GM19328 (cell line): ENCODE measurements around the gene AGTPBP1.
"Not testable (repeated sequence)": the region's sequence is repeated elsewhere in the genome, so short reads cannot be mapped to it uniquely, and the experiment has no call there.

ENCODE experiments used
- ATAC-seq: cut with Tn5 transposase; IDR thresholded peaks from one replicate; pipeline ENCODE4 v1.9.1; 2021; ENCODE audit warnings: mild to moderate bottlenecking, moderate library complexity; ENCODE audit not compliant: unreplicated experiment

Gene AGTPBP1

DNA sequence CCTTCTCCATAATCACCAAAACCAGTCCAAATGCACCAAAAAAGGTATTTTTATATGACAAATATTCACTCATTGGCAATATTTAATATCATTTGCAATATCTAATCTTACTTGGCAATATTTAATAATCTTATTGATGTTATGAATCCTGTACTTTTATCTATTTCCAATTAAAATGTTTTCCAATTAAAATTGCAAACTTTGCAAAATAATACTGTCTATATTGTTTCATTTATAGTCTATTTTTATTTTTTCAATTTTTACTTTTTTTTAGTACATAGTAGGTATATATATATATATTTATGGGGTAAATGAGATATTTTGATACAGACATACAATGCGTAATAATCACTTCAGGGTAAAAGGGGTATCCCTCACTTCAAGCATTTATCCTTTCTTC, 109.9 kb downstream of the AGTPBP1 start:
- ATAC-seq, result no peak

DNA sequence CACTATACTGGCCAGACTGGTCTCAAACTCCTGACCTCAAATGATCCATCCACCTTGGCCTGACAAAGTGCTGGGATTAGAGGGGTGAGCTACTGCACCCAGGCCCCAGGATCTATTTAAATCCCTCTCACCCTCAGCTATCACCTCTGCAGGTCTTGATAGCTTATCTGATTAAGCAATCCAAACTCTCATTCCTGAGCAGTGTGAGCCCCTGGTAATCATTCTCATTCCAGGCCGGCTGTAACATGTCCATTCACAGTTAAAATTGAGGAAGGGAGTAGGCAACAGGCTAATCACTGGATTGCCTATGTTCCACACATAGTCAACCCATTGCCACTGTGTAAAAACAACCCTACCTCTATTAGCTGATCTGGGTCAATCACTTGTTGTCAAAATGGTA, 111.1 kb downstream of the AGTPBP1 start:
- ATAC-seq, result no peak

DNA sequence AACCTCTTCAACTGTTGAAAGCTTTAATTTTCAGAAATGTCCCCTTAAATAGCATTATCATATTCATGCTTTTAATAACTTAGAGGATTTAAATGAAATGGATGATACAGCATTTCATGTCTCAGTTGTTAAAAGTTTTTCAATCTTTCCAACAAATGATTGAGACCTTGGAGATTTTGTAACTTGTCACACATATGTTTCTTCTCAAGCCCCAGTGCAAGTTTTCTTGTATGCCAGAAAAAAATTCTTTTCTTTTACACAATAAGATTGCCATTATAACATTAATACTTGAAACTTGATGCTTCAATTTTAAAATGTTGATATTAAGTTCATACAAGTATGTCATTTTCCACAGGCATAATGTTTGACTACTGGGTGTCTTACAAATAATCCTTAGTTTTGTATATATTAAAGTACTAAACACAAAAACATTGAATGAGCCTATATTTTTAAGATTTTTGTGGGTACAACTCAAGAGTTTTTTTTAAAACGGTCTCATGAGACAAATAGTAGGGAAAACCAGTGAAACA, 124.5 kb downstream of the AGTPBP1 start:
- ATAC-seq, result no peak

DNA sequence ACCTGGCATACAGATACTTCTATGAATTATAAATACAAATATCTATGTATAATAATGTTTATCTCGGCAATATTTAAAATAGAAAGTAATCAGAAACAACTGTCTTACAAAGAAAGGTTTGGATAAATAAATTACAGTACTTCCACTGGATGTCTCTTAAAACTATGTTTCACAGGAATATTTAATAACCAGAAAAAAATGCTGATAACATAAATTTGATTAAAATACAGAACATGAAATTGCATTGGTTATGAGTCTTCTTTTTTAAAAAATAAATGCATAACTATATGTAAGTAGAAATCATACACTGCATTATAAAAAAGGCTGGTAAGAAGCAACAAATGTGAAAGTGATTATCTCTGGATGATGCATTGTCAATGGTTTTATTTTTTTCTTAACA, 126.0 kb downstream of the AGTPBP1 start:
- no peak for ATAC-seq

DNA sequence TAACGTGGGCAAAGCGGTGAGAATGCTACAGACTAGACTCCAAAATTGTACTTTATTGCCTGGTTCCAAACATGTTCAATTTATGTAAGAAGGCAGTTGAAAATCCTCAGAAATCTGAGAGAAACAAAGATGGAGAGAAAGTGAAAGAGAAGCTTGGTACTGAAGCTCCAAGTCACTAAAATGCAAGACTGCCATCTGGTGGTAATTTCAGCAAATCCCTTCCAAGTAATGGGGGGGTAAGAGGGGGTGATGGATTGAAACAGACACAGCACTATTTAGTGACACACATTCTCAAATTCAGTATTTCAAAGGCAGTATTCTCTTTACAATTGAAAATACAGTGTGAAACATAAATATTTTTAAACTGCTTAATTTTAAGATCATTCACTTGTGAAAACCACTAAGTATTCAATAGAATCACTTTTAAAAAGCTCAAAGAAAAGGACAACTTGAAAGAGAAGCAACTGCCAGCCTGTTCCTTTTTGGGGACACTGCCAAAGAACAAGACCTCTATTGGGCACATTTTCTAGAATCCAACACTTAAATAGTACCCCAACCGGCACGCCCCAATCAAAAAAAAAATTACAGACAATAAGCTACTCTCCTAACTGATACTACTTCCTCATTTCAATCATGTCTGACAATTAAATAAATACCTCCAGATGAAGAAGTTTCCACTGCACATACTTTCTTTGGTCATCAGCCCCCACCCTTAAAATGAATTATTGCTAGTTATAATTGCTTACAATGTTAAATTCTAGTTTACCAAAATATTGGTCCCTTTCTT, 131.5 kb downstream of the AGTPBP1 start:
- peak; percentile 77 for ATAC-seq

DNA sequence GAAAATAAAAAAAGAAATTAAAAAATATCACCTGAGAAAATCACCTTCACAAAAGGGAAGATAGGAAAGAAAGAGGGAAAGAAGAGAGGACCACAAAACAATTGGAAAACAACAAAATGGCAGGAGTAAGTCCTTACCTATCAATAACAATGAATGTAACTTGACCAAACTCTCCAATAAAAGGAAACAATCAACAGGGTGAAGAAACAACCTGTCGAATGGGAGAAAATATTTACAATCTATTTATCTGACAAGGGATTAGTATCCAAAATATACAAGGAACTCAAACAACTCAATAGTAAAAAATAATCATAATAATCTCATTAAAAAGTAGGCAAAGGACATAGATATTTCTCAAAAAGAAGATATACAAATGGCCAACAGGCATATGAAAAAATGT, 135.8 kb downstream of the AGTPBP1 start:
- no peak for ATAC-seq

DNA sequence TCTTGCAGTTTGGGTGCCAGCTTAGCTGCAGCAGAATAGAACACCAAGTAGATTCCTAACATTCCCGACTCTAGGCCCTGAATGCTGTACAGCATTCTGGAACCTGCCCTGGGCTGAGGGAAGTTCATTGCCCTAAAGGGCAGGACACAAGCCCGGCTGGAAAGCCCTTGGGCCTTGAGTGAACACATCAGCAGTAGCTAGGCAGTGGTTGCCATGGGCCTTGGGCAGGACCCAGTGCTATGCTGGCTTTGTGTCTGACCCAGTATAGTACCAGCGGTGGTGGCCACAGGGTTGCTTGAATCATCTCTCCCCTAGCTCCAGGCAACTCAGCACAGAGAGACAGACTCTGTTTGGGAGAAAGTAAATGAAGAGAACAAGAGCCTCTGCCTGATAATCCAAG, 137.8 kb downstream of the AGTPBP1 start:
- no peak for ATAC-seq

DNA sequence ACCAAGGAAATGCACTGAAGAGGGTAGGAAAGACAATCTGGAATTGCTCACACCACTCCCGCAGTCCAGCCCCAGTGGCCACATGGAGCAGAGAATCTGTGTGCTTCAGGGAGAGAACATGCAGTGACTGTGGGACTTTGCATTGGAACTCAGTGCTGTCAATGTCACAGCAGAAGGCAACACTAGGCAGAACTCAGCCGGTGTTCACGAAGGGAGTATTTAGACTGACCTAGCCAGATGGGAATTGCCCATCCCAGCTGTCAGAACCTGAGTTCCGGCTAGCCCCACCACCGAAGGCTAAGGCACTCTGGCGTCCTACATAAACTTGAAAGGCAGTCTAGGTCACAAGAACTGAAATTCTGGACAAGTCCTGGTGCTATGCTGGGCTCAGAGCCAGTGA, 139.0 kb downstream of the AGTPBP1 start:
- ATAC-seq, result no peak

DNA sequence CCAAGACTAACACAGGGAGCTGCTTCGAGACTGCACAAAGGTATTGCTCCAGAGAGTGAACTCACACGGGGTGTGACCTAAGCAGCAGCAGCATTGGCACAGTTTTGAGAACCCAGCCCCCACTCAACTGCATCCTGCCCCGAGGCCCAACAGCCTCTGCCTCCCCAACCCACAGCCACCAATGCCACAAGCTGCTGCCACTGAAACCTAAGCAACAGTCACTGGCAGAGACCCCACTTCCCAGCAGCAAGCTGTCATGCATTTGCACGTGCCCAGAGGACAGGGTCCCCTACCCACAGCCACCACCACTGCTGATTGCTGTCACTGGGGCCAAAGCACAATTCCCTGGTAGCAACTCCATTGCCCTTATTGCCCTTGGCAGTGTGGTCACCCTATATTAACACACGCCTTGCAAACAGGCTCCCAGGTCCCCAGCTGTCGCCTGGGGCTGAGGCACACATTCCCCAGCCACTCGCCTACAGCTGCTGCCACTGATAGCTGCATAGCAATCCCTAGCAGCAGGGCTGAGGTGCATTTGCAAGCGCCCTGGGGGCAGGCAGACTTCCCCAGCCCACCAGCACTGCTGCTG, 141.0 kb downstream of the AGTPBP1 start:
- no peak for ATAC-seq

DNA sequence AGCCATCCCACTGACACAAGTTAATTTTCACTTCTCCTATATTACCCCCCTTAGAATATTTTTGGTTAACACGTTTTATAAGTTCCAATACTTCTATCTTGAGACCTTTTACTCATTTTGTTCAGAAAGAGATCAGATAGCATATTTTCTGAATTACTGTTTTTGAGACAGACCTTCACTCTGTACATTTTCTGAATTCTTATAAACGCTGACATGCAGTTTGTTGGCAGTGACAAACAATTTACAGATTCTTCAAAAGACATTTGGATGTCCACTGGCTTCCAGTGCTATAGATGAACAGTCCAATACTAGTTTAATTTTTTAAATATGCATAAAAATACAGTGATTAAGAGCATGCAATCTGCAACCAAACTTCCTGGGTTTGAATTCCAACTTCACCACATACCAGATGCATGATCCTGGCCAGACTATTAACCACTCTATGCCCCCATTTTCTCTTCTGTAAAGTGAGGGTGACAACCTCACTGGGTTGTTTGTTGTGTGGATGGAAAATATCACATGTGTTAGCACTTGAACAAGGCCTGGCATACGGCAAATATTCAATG, 142.1 kb downstream of the AGTPBP1 start:
- no peak for ATAC-seq

DNA sequence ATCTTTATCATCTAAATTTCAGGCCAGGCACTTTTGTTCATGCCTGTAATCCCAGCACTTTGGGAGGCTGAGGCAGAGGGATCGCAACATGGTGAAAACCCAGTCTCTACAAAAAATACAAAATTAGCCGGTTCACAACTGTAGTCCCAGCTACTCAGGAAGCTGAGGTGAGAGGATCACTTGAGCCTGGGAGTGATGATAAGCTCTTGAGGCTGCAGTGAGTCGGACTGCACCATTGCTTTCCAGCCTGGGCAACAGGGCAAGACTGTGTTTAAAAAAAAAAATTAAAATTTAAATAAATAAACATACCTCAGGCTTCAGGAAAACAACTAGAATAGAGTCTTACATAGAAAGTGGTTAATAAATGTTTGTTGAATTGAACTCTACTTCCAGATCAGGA, 147.4 kb downstream of the AGTPBP1 start:
- no peak for ATAC-seq

DNA sequence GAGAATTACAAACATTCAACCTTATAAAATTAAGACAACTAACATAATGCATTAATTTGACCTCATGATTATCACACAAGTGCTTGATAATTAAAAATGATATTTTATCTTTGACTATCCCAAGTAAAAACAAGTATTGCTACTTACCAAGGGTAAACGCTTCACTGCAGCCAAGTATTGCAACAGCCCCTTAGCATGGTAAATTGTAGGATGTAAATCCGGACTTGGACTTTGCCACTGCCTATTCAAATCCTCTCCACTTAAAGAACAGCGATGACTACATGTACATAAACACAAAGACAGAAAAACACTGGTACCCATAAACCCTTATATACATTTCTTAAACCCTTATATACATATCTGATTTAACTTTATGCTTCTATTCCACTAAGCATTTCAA, 155.1 kb downstream of the AGTPBP1 start:
- ATAC-seq, result no peak

DNA sequence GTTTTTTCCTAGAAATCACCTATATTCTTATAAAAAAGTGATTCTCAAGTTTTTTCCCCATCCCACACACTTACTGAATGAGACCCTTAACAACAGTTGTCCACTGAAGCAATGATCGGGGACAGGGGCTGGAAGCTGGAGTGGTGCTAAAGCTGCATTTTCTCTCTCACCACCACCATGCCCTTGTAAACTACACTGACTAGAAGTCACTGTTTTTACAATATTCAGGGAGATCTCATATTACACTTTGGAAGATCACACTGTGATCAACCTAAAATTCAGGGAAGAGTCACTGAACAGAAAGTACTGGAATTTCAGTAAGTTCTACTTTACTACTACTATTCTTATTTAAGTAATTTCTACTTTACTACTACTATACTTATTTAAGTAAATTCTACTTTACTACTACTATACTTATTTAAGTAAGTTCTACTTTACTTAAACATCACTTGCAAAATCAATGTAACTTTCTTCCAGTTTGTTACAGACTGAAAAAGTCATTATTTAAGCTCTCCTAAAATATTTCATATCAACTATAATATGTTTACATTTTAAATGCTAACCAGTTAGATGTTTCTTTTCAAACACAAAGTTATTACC, 164.3 kb downstream of the AGTPBP1 start:
- ATAC-seq, result no peak

DNA sequence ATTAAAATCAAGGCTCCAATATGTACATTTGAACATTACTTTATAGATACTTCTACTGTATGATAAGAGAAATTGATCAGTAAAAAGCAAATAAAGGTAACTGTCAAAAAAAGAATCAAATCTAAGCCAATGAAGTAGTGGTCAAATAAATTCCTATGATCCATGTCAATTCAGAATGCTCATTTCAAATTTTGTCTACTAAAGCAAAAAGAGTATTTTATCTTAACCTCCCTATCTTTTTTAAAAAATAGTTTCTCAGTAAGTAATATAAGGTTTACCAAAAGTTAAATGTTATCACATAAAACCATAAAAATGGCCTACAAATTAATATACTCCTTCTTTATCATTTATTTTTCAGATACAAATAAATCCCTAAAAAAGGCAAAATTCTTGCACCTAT, 165.9 kb downstream of the AGTPBP1 start:
- no peak for ATAC-seq

DNA sequence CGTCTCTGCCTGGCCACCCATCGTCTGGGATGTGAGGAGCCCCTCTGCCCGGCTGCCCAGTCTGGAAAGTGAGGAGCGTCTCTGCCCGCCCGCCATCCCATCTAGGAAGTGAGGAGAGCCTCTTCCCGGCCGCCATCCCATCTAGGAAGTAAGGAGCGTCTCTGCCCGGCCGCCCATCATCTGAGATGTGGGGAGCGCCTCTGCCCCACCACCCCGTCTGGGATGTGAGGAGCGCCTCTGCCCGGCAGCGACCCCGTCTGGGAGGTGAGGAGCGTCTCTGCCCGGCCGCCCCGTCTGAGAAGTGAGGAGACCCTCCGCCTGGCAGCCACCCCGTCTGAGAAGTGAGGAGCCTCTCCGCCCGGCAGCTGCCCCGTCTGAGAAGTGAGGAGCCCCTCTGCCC, 168.2 kb downstream of the AGTPBP1 start:
- not testable (repeated sequence) for ATAC-seq

DNA sequence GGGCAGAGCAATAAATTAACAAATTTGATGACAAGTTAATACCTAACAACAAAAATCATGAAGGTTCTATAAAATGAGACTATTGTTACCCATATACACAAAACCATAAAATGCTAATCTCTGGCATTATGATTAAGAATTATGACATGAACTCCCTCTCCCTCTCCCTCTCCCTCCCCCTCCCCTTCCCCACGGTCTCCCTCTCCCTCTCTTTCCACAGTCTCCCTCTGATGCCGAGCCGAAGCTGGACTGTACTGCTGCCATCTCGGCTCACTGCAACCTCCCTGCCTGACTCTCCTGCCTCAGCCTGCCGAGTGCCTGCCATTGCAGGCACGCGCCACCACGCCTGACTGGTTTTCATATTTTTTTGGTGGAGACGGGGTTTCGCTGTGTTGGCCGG, 168.8 kb downstream of the AGTPBP1 start:
- not testable (repeated sequence) for ATAC-seq

DNA sequence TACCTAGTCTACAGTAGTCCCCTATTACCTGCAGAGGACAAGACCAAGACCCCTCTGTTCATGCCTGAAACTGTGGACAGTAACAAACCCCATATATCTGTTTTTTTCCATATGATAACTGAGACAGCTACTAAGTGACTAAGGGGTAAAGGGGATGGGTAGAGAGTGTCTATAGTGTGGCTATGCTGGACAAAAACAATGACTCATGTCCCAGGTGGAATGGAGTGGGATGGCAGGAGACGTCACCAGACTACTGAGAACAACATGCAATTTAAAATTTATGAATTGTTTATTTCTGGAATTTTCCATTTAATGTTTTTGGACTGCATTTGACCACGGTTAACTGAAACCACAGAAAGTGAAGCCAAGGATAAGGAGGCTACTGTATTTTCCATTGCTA, 171.8 kb downstream of the AGTPBP1 start:
- no peak for ATAC-seq

DNA sequence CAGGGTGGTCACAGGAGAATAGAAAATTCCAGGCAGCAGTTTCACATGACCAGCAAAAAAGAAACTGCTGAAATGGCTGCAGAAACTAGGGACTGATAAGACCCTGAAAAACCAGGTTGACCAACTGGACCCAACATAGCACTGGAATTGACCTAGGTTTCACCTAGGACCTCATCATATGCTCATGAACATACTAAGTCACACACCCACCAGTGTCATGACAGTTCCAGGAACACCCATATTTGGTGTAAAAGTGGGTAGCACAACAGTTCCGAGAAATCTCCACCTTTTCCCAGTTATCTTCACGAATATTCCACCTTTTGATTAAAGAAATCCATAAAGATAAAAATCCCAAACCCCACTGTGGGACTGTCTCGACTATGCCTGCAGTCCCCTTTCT, 182.2 kb downstream of the AGTPBP1 start:
- ATAC-seq, result no peak

DNA sequence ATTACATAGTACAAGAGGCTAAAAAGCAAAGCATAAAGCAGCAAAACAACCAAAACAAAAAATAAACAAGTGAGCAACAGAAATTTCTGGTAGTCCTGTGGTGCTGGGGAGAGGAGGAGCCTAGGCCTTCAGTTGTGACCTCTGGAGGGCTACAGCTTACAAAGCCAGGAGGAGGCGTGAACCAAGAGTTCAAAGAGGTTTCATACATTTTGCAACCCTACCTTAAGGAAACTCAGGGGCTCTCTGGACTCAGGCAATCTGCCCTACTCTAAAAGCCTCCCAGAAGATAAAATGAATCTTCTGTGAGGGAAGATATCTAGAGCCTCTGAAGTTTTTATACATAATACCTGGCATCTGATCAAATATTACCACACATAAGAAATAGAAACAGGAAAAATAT, 187.4 kb downstream of the AGTPBP1 start:
- no peak for ATAC-seq

DNA sequence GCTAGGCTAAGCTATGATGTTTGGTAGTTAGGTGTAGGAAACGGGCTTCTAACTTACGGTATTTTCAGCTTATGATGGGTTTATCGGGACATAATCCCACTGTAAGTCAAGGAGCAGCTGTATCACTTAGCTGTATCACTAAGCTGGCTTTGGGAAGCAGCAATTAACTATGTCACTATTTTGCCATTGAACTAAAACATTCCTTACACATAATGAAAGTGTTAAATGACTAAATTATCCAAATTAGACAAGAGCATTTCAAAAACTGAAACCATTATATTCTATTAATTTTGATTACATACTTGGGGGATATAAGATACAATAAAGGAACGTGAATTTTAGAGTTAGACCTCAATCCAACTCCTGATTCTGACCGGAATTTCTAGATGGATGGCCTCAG, 188.3 kb downstream of the AGTPBP1 start:
- no peak for ATAC-seq

DNA sequence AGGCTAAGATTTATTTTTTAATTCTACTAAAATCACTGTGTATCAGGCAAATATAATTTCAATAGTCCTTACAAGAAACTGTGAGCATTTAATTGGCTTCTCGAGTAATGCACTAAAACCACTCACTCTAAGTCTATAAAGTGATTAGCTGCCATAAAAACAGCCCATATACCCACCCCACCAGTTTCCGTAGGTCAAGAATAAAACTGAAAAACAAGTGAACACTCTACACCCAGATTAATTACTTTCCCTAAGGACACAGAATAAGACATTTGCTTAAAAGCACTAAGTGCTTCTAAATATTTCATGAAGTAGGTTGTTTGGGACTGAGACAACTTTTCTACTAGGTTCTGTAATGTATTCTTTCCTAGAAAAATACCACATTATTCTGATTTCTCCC, 194.2 kb downstream of the AGTPBP1 start:
- no peak for ATAC-seq

DNA sequence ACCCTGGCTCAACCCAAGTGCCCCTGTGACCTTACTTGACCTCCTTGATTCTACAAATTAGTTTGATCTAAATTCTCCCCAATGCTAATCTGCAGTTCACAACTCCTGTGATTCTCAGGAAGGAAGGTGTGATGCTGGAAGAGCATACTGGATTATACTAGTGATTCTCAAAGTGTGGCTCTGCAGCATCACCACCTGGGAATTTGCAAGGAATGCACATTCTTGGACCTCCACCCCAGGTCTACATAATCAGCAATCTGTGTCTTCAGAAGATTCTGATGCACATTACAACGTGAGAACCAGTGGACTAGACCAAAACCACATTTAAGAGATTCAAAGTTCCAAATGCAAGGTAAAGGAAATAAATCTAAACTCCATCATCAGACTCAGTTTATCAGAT, 198.6 kb downstream of the AGTPBP1 start:
- no peak for ATAC-seq
